HL-60/S4 treated with phorbol 12-myristate 13-acetate at 8.2 ng/mL for 4 days and 3 days (cell line): ENCODE results near the gene CDH12.

Source experiments
- in situ Hi-C: fragments of 300-500 bp; cut with MboI; formaldehyde crosslinking; loops from 2 replicates; pipeline ENCODE4 v1.15.0; 2022; ENCODE audit warnings: low sequenced_read_pairs

Gene CDH12

GRCh38 chr5:21856987-21857386 lies 996.2 kb downstream of the CDH12 start:
- in situ Hi-C loops, result no loop called here

GRCh38 chr5:21847300-21847699 lies 1005.8 kb downstream of the CDH12 start:
- in situ Hi-C loops, result no loop called here

GRCh38 chr5:21844960-21845359 lies 1008.2 kb downstream of the CDH12 start:
- in situ Hi-C loops, result no loop called here

DNA sequence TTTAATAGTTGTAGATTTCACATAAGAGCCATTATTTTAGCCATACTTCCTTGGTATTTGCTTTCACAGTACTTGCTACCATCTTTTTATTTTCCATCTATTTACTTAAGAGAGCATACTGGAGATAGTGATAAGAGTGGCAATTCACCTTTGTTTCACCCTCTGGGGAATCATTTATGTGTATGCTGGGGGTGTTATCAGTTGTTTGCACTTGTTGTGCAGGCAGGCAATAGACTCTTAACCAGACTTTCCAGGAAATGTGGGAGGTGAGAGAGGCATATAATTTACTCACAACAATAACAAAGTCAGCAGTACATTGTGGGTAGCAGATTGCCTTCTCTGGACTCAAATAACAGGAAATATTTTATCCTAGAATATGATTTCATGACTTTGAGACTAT lies 1018.3 kb downstream of the CDH12 start:
- in situ Hi-C loops, result no loop called here

GRCh38 chr5:21831145-21831787 lies 1021.9 kb downstream of the CDH12 start:
- in situ Hi-C loops, result no loop called here

- in situ Hi-C loops, result no loop called here
These were observed 1026.3 kb downstream of the CDH12 start for GRCh38 chr5:21826884-21827283.

DNA sequence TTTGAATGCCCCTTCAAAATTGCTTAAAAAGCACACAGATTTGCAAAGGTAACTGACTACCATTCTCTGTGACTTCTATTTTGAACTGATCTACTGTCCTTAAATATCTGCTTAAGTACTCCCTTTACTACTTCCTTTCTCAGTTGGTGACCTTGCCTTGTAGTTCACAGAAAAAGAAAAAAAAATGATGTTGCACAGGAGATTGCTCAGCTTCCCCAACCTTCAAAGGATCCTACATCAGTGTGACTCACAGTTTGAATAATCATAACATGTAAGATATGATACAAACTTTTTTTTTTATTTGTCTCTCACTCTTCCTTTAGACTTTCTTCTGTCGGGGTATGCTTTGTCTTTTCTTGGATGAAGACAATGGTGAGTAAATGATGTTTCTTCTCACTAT lies 1029.6 kb downstream of the CDH12 start:
- in situ Hi-C loops, result no loop called here

GRCh38 chr5:21823076-21823574 lies 1030.0 kb downstream of the CDH12 start:
- in situ Hi-C loops, result no loop called here

DNA sequence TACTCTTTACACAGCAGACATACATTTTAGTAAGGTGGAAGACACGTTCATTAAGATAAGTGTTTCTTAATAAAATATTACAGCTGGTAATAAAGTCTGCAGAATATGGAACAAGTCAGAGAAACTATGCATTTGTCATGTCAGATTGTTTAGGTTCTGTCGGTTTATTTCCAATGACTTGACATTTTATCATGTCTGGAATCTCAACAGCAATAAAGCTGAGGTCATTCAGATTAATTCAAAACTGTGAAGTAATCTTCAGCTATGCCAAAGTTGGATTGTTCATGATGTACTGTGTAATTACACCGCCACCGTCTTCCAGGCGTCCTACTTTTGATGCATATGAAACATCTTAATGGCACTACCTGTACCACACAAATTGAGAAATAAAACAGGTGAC lies 1032.6 kb downstream of the CDH12 start:
- in situ Hi-C loops, result no loop called here

DNA sequence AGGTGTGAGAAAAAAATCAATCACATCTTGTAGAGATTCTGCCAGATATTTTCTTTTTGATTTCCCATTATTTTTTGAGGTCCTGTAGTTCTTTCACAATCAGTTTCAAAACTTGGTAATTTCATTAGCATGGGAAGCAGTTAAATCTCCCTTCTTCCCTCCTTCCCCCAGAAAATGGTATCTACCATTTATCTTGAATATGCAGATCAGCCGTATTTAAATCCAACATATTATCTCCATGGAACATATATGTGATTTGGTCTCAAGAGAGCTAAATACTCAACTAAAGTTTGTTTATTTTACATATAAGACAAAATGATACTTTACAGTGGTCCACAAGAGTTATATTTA lies 1034.8 kb downstream of the CDH12 start:
- in situ Hi-C loops, result no loop called here

DNA sequence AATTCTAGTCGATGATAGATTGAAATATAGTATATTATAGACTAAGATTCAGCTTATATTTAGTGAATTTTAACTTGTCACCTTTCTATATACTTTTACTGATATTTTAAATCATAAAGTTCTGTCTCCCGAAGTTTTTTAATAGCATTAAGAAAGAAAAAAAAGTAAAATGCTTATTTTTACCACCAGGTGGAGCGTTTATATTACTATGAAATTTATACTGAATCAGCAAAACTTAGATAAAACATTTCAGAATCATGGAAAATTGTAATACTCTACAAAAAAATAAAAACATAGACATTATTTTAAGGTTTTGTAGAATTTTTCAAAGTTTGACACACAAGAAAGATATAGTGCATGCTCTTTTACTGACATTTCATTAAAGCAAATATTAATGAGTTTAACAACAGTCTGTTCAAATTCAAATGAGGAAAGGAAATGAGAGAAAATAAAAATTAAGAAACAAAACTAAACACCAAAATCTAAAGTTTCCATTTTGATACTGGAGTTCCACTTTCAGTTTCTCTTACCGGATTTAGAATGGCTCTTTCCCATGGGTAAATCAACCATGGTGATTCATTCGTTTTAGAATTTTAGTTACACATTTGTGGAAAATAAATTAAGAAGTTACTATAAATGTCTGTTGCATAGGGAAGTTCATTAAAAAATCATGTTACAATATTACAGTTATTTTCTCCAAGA lies 1035.3 kb downstream of the CDH12 start:
- in situ Hi-C loops, result no loop called here

- in situ Hi-C loops, result no loop called here
These were observed 1042.3 kb downstream of the CDH12 start for GRCh38 chr5:21810737-21811316.

DNA sequence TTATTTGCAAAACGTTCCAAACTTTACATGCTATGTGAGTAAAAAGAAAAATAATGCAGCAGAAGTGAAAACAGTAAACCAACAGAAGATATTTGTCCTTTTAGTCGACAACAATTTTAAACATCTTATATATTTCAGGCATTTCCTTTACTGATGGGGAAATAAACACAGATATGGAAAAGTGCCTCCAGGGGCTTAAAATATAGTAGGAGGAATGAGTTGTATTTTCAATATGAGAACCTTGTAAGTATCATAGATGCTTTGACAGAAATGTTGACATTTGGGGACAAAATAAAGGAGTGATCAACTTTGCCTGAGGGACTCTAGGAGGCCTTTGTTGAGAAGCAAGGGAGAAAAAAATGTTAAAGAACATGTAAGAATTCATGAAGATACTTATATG lies 1043.5 kb downstream of the CDH12 start:
- in situ Hi-C loops, result no loop called here

GRCh38 chr5:21807953-21808352 lies 1045.2 kb downstream of the CDH12 start:
- in situ Hi-C loops, result no loop called here

DNA sequence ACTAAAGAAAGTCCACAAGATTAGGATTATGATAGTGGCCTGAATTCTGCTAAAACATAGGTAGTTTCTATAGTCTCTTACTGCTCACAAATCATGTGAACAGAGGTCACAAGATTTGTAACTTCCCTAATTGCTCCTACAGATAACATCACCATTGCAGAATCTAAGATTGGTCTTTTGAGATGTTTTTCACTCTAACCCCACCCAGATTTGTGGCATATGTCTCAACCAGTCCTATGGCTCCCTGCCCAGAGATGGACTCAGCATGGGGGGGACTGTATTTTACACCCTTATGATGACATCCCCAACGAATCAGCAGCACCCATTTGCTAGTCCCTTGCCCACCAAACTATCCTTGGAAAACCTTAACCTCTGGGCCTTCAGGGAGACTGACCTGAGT lies 1046.2 kb downstream of the CDH12 start:
- in situ Hi-C loops, result no loop called here

GRCh38 chr5:21806271-21806670 lies 1046.9 kb downstream of the CDH12 start:
- in situ Hi-C loops, result no loop called here

- in situ Hi-C loops, result no loop called here
These were observed 1050.2 kb downstream of the CDH12 start for GRCh38 chr5:21802869-21803490.

DNA sequence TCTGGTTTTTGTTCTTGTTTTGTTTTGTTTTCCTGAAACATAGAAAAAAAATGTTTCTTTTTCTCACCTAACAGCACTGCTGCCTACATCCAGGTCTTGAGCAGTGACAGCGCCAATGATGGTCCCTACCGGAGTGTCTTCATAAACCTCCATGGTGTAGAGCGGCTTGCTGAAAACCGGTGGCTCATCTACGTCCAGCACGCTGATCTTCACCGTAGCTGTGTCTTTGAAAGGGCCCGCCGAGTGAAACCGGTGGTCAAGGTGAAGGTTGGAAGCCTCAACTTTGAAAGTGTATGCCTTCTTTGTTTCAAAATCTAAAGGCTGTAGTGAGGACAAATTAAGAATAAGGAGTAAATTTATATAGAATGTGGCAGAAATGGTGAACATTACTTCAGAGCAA lies 1051.0 kb downstream of the CDH12 start:
- in situ Hi-C loops, result no loop called here

DNA sequence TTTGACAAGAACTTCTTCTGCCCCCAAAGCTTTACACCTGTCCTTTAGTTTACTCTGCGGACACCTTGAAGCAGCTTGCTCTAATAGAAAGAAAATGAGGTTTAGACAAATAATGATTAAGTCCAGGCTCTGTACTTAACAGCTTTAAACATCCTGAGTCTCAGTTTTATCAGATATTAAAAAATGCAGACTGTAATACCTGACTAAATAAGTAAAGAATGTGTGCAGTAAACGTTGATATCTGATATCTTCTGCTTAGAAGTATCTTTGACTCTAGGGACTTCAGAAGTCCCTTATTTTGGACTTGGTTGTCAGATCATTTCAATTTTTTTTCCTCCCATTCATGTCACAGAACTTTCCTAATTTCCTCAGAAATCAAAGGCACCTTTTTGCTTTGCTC lies 1060.4 kb downstream of the CDH12 start:
- in situ Hi-C loops, result no loop called here

- in situ Hi-C loops, result no loop called here
These were observed 1061.8 kb downstream of the CDH12 start for GRCh38 chr5:21791304-21791703.

GRCh38 chr5:21784487-21784886 lies 1068.7 kb downstream of the CDH12 start:
- in situ Hi-C loops, result no loop called here
